ENCODE measurements around the gene TWF1. TPM values are rescaled to one million over a fixed set of nuclear protein-coding genes. Genes with fewer than 3 reads are reported as not detected.

TWF1 gene
- total and polyA plus RNA-seq, 2 of the 4 experiments (the other 2 are of a cell fraction), result 67.0 to 141 TPM

DNA sequence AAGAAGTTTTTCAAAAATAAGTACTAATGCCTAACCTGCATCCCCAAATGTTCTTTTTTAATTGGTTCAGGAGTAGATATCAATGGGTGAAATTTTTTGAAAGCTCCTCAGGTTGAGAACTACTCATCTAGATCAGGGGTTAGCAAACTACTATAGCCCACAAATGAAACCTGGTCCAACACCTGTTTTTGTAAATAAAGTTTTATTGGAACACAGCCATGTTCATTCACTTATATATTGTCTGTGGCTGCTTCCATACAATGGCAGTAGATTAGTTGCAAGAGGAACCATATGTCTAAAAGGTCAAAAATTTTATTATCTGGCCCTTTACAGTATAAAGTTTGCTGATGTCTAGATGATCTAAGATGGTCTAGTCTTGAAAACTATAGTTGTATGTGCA lies 61.3 kb downstream of the TWF1 start:
- H3K4ac ChIP-seq (ENCODE audit: low read depth, low read length), result no peak overlapping the region
- H4K91ac ChIP-seq (ENCODE audit: insufficient read depth, low read depth, low read length), result no peak overlapping the region
- H3K18ac ChIP-seq (ENCODE audit: low read depth, low read length), result no peak overlapping the region
- DNase-seq (no peak), ATAC-seq (ENCODE audit: low read depth) (no peak)
- H3K27me3 ChIP-seq (ENCODE audit: control insufficient read depth, insufficient read depth, low read length), result no peaks in the 10 kb centered on the region
- ChIA-PET POLR2A (ENCODE audit: unreplicated experiment) (no interaction called here), CTCF (no interaction called here)
- TF ChIP-seq POLR2A (IDR thresholded peaks at IDR 0.05; ENCODE audit: low read depth, low read length), result no peak
- TF ChIP-seq RFX5 (IDR thresholded peaks at IDR 0.05; ENCODE audit: low read depth, low read length), result no peak
- no peak for TF ChIP-seq SMC3 (IDR thresholded peaks at IDR 0.05; ENCODE audit: low read depth, low read length)
- TF ChIP-seq NFE2L2 (IDR thresholded peaks at IDR 0.05; ENCODE audit: low read depth, low read length), result no peak
- no peak for TF ChIP-seq CEBPB (IDR thresholded peaks at IDR 0.05; ENCODE audit: low read depth, low read length)
- TF ChIP-seq MAFK (IDR thresholded peaks at IDR 0.05; ENCODE audit: low read depth, low read length), result no peak
- TF ChIP-seq FOS (IDR thresholded peaks at IDR 0.05; ENCODE audit: low read depth, low read length), result no peak
- no peak for TF ChIP-seq MAZ (IDR thresholded peaks at IDR 0.05; ENCODE audit: borderline replicate concordance, low read depth, low read length)
- TF ChIP-seq RAD21 (IDR thresholded peaks at IDR 0.05; ENCODE audit: low read length), result no peak
- TF ChIP-seq MXI1 (IDR thresholded peaks at IDR 0.05; ENCODE audit: borderline replicate concordance, low read depth, low read length), result no peak
- TF ChIP-seq BHLHE40 (IDR thresholded peaks at IDR 0.05; ENCODE audit: low read depth, low read length), result no peak
- no peak for TF ChIP-seq CHD1 (IDR thresholded peaks at IDR 0.05; ENCODE audit: low read depth, low read length)
- TF ChIP-seq, protein P1, sequence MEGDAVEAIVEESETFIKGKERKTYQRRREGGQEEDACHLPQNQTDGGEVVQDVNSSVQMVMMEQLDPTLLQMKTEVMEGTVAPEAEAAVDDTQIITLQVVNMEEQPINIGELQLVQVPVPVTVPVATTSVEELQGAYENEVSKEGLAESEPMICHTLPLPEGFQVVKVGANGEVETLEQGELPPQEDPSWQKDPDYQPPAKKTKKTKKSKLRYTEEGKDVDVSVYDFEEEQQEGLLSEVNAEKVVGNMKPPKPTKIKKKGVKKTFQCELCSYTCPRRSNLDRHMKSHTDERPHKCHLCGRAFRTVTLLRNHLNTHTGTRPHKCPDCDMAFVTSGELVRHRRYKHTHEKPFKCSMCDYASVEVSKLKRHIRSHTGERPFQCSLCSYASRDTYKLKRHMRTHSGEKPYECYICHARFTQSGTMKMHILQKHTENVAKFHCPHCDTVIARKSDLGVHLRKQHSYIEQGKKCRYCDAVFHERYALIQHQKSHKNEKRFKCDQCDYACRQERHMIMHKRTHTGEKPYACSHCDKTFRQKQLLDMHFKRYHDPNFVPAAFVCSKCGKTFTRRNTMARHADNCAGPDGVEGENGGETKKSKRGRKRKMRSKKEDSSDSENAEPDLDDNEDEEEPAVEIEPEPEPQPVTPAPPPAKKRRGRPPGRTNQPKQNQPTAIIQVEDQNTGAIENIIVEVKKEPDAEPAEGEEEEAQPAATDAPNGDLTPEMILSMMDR (conservative IDR thresholded peaks at IDR 0.05; ENCODE audit: low read depth, low read length), result no peak
- no TSS peak for BruUV-seq (replicated peaks)
- H3K56ac ChIP-seq (ENCODE audit: extremely low read depth, insufficient read depth, low read length), result no peak overlapping the region
- peaks cover 3% of the 10 kb centered on the region; the same call in 1 of the 2 replicates for H3K9me1 ChIP-seq (ENCODE audit: insufficient read depth, low read length)
- H3K4me1 ChIP-seq (ENCODE audit: control insufficient read depth, insufficient read depth, low read length), result peaks cover 7% of the 10 kb centered on the region
- H4K20me1 ChIP-seq (ENCODE audit: insufficient read depth, low read length), result no peaks in the 10 kb centered on the region
- dilution Hi-C loops (cut with HindIII; ENCODE audit: low sequenced_read_pairs, unreplicated experiment), result no loop called here
- H2AK9ac ChIP-seq (replicated peaks; ENCODE audit: low read depth, low read length, poor library complexity), result no peak overlapping the region
- H2BK20ac ChIP-seq (ENCODE audit: low read depth, low read length), result no peak overlapping the region
- no peak overlapping the region for H2BK120ac ChIP-seq (ENCODE audit: low read depth, low read length)
- H3K4me2 ChIP-seq (ENCODE audit: low read depth, low read length), result no peak overlapping the region
- no peak overlapping the region for H2AFZ ChIP-seq (replicated peaks; ENCODE audit: low read length, poor library complexity)
- peaks cover 11% of the 10 kb centered on the region for H3K36me3 ChIP-seq (ENCODE audit: control insufficient read depth, insufficient read depth, low read length)
- in situ Hi-C loops (cut with MboI; ENCODE audit: low sequenced_read_pairs), result no loop called here
- H2BK15ac ChIP-seq (ENCODE audit: low read depth, low read length), result no peak overlapping the region
- H3K4me3 ChIP-seq (ENCODE audit: insufficient read depth, low read depth, low read length), result no peak overlapping the region
- H3K79me1 ChIP-seq (ENCODE audit: low read depth in 1 of 2, low read length in 2 of 2), result peaks cover 6 to 12% of the 10 kb centered on the region in 2 experiments
- H3K23ac ChIP-seq (ENCODE audit: low read depth, low read length), result no peak overlapping the region
- no peak overlapping the region for H3K14ac ChIP-seq (replicated peaks; ENCODE audit: low read depth, low read length)
- no peak overlapping the region for H4K8ac ChIP-seq (ENCODE audit: low read depth in 2 of 2, low read length in 2 of 2)
- H4K5ac ChIP-seq (ENCODE audit: low read depth, low read length), result no peak overlapping the region
- H3K27ac ChIP-seq (ENCODE audit: insufficient read depth, low read length), result no peak overlapping the region
- H3K9me3 ChIP-seq (ENCODE audit: control insufficient read depth, insufficient read depth, low read length), result no peaks in the 10 kb centered on the region
- intact Hi-C loops (cut with micrococcal nuclease), result no loop called here
- H3K9ac ChIP-seq (ENCODE audit: low read depth, low read length), result no peak overlapping the region
- H2BK5ac ChIP-seq (ENCODE audit: low read depth, low read length, poor library complexity, severe bottlenecking), result no peak overlapping the region
- H2AK5ac ChIP-seq (ENCODE audit: low read depth, low read length), result no peak overlapping the region
